GM12891 (cell line): ENCODE data around the gene ZCCHC24.

Experiments used
- DNase-seq: peaks from one replicate; pipeline ENCODE4 v3.0.0; 2011; ENCODE audit warnings: low spot score; ENCODE audit not compliant: insufficient read length
- FAIRE-seq: peaks from 2 replicates; lab custom pipeline; 2011; peaks lifted over from hg19 to GRCh38; lab: Jason Lieb, UNC
- PAX5 ChIP-seq: IDR thresholded peaks from 2 replicates; pipeline ENCODE4 v1.6.1; 2011; ENCODE audit warnings: low read length, moderate library complexity, mild to moderate bottlenecking; ENCODE audit not compliant: insufficient read depth, severe bottlenecking
- POLR2A ChIP-seq: IDR thresholded peaks from 2 replicates; pipeline ENCODE4 v1.6.1; 2011; ENCODE audit warnings: low read depth, low read length, control low read depth
- POLR2AphosphoS5 ChIP-seq: IDR thresholded peaks from 2 replicates; pipeline ENCODE4 v1.6.1; 2011; ENCODE audit warnings: low read depth, low read length, control low read depth
- POU2F2 ChIP-seq: IDR thresholded peaks from 2 replicates; pipeline ENCODE4 v1.6.1; 2011; ENCODE audit warnings: low read depth, mild to moderate bottlenecking, control low read depth, low read length, moderate library complexity
- SPI1 ChIP-seq: IDR thresholded peaks from 2 replicates; pipeline ENCODE4 v1.6.1; 2011; ENCODE audit warnings: low read depth, low read length, control low read depth
- TAF1 ChIP-seq: IDR thresholded peaks from 2 replicates; pipeline ENCODE4 v1.6.1; 2011; ENCODE audit warnings: low read depth, low read length, control low read depth

The ZCCHC24 gene

GRCh38 chr10:79484476-79484875 lies 39.1 kb upstream of the ZCCHC24 start:
- DNase-seq (no peak), FAIRE-seq (no peak)
- no peak for TF ChIP-seq POLR2A
- TF ChIP-seq PAX5, result no peak
- TF ChIP-seq SPI1, result no peak
- no peak for TF ChIP-seq TAF1
- no peak for TF ChIP-seq POU2F2
- TF ChIP-seq POLR2AphosphoS5, result no peak

- TF ChIP-seq POLR2A (no peak), TAF1 (no peak)
- FAIRE-seq (no peak), DNase-seq (no peak)
Observed at GRCh38 chr10:79483948-79484347, 38.5 kb upstream of the ZCCHC24 start.

- no peak for TF ChIP-seq POLR2A
- TF ChIP-seq POLR2AphosphoS5, result no peak
- TF ChIP-seq TAF1, result no peak
- no peak for TF ChIP-seq PAX5
- TF ChIP-seq SPI1, result no peak
- TF ChIP-seq POU2F2, result no peak
- DNase-seq, result no peak
- FAIRE-seq, result no peak
Observed at GRCh38 chr10:79483299-79483698, 37.9 kb upstream of the ZCCHC24 start.

- no peak for FAIRE-seq
- TF ChIP-seq POU2F2 (no peak), POLR2A (no peak), POLR2AphosphoS5 (no peak), PAX5 (no peak), TAF1 (no peak), SPI1 (no peak)
- DNase-seq, result no peak
Observed at GRCh38 chr10:79482741-79483140, 37.3 kb upstream of the ZCCHC24 start.

- FAIRE-seq, result no peak
- no peak for TF ChIP-seq POLR2AphosphoS5
- TF ChIP-seq PAX5, result no peak
- no peak for TF ChIP-seq TAF1
- no peak for TF ChIP-seq POU2F2
- TF ChIP-seq POLR2A, result no peak
- TF ChIP-seq SPI1, result no peak
- no peak for DNase-seq
Observed at GRCh38 chr10:79482304-79482703, 36.9 kb upstream of the ZCCHC24 start.

- no peak for TF ChIP-seq SPI1
- no peak for TF ChIP-seq POU2F2
- no peak for FAIRE-seq
Observed at GRCh38 chr10:79479283-79479909, 34.0 kb upstream of the ZCCHC24 start.

GRCh38 chr10:79477456-79477855 lies 32.0 kb upstream of the ZCCHC24 start:
- TF ChIP-seq SPI1, result no peak
- DNase-seq (no peak), FAIRE-seq (no peak)

More at GRCh38 chr10:79479283-79479909, 34.0 kb upstream of the ZCCHC24 start:
- no peak for DNase-seq

GRCh38 chr10:79476645-79477044 lies 31.2 kb upstream of the ZCCHC24 start:
- TF ChIP-seq SPI1 (no peak), POLR2A (no peak), POU2F2 (no peak), TAF1 (no peak), POLR2AphosphoS5 (no peak)
- no peak for FAIRE-seq
- no peak for DNase-seq

- no peak for DNase-seq
- FAIRE-seq, result no peak
- TF ChIP-seq PAX5 (no peak), TAF1 (no peak), SPI1 (no peak), POU2F2 (no peak), POLR2AphosphoS5 (no peak), POLR2A (no peak)
Observed at GRCh38 chr10:79475877-79476276, 30.5 kb upstream of the ZCCHC24 start.

- FAIRE-seq (no peak), DNase-seq (no peak)
- TF ChIP-seq POLR2A, result no peak
- no peak for TF ChIP-seq POU2F2
- TF ChIP-seq POLR2AphosphoS5, result no peak
- TF ChIP-seq TAF1, result no peak
- TF ChIP-seq PAX5, result no peak
- no peak for TF ChIP-seq SPI1
Observed at GRCh38 chr10:79475119-79475653, 29.8 kb upstream of the ZCCHC24 start.
